ENCODE results near the gene ZNF366.
"Not testable (repeated sequence)": the region's sequence is repeated elsewhere in the genome, so short reads cannot be mapped to it uniquely, and the experiment has no call there.

Gene ZNF366

GRCh38 chr5:72438141-72438540, 69.1 kb downstream of the ZNF366 start:
- DNase-seq: no peak

GRCh38 chr5:72436796-72437471, 70.3 kb downstream of the ZNF366 start:
- DNase-seq: peak; percentile 78

- DNase-seq: no peak
Measured at GRCh38 chr5:72434781-72435437, 72.3 kb downstream of the ZNF366 start.

GRCh38 chr5:72434056-72434780, 73.0 kb downstream of the ZNF366 start:
- DNase-seq: no peak

GRCh38 chr5:72433522-72433921, 73.7 kb downstream of the ZNF366 start:
- DNase-seq: peak; percentile 32

GRCh38 chr5:72428669-72429068, 78.5 kb downstream of the ZNF366 start:
- DNase-seq: no peak

DNA sequence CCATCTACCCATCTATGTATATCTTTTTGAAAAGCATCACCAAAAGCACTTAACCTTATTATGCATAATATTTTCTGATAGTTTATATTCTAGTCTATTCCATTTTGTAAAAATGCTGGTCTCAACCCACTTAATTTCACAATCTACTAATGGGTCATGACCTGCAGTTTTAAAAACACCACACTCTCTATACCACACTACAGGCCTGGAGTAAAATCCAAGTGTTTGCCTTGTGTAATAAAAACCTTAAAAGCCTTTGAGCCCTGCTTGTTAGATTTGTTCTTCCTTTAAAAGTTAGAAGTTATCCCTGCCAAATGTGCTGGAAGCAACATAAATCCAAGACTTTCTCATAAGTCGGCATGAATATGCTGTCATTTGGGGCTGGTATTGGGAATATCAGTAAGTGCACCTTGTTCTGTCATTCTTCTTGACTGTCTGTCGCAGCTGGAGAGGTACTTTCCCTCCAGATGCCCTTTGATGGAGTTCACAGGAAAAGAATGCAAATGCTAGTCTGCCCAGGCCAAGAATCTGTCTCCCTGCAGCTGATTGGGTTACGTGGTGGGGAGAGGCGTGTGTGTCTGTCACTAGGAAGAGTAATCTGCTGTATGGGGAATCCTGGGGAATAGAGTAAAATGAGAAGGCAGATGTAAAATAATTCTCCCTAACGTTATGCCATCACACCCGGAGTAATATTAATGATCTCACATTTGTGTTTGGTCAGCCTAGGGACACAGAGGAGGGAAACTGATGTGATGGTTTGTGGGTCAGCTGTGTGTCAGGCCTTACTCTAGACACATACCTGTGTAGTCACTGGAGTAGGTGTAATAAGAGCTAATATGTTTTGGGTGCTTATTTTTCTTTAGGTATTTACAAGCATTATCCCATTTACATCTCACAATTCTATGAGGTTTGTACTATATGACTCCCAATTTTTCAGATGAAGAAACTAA, 79.4 kb downstream of the ZNF366 start:
- DNase-seq: peak; percentile 61

DNA sequence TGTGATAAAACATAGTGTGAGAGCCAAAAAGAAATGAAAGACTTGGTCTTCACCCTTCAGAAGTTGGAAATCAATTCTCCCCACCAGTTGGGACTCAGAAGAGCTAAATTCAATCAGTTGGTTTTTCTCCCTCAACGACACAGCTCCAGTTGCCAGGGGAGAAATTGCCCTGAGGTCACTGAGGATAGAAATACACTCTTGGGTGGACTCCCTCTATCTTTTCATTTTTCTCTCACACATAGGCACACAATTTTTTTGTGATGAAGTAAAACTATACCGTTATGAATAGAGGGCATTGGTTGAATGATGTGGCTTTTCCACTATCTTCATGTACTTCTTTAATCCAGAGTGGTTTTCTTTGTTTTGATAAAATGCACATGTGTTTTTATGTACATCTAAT, 80.2 kb downstream of the ZNF366 start:
- DNase-seq: no peak

DNA sequence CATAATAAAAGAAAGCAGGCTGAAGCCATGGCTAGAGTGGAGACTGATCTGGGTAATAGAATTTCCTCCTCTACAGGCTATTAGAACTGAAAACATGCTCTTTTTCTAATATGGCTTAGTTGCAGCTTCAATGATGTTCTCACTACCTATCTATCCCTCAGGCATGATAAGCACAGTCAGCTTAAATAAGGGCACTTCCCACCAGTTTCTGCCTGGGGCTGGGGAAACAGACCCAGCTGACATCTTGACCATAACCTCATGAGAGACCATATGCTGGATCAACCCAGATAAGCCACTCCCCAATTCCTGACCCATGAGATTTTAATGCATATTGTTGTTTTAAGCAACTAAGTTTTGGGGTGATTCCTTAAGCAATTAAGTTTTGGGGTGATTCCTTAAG, 81.2 kb downstream of the ZNF366 start:
- no peak for DNase-seq

GRCh38 chr5:72418271-72418670, 88.9 kb downstream of the ZNF366 start:
- DNase-seq: no peak

- no peak for DNase-seq
Measured at GRCh38 chr5:72417333-72418062, 89.7 kb downstream of the ZNF366 start.

DNA sequence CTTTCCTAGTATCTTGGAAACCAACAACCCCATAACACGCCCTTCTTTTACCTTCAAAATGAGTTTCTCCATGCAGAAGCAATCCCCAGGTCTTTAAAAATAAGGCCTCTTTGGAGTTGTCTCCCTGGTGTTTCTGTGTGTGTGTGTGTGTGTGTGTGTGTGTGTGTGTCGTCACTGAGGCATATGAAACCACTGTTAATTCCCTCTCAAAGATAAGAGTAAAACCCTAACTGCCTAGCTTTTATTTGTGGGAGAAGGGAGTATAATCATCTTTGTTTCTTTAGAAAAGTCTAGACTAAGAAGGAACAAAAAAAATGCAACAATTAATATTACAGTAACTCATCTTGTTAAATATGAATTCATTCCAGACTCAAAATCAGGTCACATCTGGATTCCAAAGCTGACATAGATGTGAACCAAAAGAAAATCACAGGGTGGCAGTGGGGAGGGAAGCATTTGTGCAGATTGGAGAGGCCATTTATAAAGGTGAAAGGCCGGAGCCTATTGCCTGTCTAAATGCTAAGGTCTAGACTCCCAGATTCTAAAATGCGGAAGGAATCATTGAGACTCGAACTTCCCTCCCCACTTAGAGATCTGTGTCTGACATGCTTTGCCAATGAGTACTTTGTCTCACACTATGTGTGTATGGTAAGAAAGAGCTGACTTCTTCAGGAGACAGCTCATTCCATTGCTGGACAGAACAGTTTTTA, 91.4 kb downstream of the ZNF366 start:
- no peak for DNase-seq

DNA sequence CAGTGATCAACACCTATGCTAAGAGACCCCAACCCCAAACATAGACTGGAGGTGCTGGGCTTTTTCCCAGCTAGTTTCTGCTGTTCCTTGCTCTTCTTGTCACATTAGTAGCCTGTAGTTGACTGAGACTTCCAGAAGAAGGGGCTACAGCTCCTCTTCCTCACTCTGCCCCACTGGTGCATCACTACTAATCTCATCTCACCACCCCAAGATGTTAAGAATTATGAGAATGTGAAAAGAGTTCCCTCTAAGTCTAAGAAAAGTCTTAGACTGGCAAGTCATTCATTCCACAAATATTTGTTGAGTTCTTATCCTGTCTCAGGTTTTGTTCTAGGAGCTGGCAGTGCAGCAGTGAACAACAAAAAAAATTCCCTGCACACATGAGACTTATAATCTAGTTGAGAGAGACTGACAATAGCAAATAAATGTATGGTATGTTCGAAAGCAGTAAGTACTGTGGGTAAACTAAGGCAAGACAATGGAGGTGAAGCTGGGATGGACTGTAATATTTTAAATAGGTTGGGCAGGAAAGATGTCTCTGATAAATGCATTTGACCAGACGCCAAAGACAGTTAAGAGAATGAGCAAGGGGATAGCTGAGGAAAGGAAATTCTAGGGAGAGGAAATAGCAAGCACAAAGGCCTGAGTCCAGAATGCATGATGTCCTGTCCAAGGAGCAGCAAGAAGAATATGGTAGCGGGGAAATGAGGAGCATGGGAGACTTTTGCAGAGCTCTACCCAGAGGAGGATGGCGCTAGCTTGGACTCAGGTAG, 94.7 kb downstream of the ZNF366 start:
- DNase-seq: peak; percentile 84

DNA sequence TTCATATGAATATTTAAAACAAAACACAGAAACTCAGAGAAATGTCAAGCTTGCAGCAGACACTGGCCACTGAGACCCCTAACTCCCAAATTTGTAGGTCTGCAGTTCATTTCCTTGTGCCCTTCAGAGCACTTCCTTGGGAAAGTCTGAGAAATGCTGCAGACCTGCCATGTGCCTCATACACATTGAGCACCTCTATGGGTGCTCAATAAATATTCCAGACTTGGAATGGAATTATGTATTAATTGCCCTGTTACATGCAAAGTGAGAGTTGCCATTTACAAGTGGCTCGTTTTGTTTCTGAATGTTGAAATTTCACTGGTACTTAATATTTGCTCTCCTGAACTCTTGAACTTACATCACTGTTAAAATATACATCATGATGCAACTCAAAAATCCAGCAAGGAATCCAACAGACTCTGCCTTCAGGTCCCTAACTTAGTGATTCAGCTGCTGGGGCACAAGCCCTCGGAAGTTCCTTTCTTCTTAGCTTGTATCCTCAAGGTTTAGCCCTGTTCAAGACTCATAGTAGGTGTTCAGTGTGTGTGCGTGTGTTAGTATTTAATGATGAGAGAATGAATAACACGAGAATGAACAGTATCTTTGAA, 96.4 kb downstream of the ZNF366 start:
- peak; percentile 47 for DNase-seq

GRCh38 chr5:72408603-72409002, 98.6 kb downstream of the ZNF366 start:
- no peak for DNase-seq

- no peak for DNase-seq
Measured at GRCh38 chr5:72408127-72408526, 99.1 kb downstream of the ZNF366 start.

DNA sequence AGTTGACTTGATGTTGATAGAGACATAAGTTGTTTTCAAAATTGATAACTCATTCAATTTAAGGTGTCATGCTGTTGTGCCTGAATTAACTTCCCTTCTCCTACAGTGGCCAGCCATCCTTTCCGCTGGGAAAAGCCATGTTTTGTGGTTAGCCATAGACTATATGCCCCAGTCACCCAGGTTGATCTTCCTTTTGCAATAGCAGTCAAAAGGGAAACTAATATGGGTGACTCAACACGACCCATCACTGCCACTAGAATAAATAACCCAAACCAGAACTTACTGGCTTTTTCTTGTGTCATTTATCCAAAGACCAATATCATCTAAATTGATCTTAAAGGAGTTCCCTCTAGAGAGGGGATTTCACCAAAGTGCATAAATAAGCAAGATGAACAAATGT, 99.7 kb downstream of the ZNF366 start:
- DNase-seq: no peak

DNA sequence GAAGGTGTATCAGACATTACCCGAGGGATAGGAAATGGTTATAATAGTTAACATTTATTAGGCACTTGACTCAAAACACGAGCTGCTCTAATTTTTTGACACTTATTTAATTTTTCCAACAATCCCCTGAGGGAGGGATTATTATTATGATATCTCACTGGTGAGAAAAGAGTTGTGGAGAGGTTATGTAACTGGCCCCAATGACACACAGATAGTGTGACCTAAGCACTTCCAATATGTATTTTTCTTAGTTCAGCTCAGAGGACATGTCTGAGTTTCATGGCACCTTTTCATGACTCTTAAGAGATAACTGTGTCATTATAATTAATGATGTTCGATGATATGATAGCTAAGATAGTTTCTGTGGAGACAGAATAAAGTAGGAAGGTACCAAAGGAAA, 100.1 kb downstream of the ZNF366 start:
- DNase-seq: no peak

GRCh38 chr5:72404771-72405170, 102.4 kb downstream of the ZNF366 start:
- DNase-seq: not testable (repeated sequence)
